ENCODE results near the gene C3orf22. TPM values are rescaled to one million over a fixed set of nuclear protein-coding genes. Genes with fewer than 3 reads are reported as not detected.

The C3orf22 gene
- total RNA-seq, 2 experiments from 2014 or later: not detected

DNA sequence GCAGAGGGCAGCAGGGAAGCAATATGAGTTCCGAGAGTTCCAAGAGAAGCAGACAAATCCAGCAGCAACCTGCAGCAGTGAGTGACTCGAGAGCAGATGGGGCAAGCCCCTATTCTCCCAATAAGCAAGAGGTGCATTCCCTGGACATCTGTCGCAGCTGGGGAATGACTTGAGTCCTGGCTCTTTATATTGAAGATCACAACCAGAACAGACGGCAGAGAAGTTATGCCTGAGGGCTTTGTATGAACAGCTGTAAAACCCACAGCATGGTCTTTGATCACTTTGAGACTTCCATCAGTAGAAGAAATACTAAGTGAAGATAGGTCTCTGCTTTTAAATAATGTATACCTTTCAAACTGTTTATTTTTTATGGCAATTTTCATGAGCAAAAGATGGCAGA is 23.6 kb upstream of the C3orf22 start:
- ATAC-seq (no peak), DNase-seq (no peak)
- Mint-ChIP-seq H3K4me1 (ENCODE audit: low read depth) (no peaks in the 10 kb centered on the region), H3K27me3 (peaks cover 3% of the 10 kb centered on the region), H3K27ac (no peak overlapping the region), H3K36me3 (ENCODE audit: low read depth) (no peaks in the 10 kb centered on the region), H3K4me3 (no peak overlapping the region), H3K9me3 (peaks cover 4% of the 10 kb centered on the region)
- TF ChIP-seq, protein P1, sequence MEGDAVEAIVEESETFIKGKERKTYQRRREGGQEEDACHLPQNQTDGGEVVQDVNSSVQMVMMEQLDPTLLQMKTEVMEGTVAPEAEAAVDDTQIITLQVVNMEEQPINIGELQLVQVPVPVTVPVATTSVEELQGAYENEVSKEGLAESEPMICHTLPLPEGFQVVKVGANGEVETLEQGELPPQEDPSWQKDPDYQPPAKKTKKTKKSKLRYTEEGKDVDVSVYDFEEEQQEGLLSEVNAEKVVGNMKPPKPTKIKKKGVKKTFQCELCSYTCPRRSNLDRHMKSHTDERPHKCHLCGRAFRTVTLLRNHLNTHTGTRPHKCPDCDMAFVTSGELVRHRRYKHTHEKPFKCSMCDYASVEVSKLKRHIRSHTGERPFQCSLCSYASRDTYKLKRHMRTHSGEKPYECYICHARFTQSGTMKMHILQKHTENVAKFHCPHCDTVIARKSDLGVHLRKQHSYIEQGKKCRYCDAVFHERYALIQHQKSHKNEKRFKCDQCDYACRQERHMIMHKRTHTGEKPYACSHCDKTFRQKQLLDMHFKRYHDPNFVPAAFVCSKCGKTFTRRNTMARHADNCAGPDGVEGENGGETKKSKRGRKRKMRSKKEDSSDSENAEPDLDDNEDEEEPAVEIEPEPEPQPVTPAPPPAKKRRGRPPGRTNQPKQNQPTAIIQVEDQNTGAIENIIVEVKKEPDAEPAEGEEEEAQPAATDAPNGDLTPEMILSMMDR (IDR thresholded peaks at IDR 0.05): no peak
- POLR2A ChIA-PET: no interaction called here
- CTCF ChIA-PET: no interaction called here
- intact Hi-C loops (cut with micrococcal nuclease): no loop called here

DNA sequence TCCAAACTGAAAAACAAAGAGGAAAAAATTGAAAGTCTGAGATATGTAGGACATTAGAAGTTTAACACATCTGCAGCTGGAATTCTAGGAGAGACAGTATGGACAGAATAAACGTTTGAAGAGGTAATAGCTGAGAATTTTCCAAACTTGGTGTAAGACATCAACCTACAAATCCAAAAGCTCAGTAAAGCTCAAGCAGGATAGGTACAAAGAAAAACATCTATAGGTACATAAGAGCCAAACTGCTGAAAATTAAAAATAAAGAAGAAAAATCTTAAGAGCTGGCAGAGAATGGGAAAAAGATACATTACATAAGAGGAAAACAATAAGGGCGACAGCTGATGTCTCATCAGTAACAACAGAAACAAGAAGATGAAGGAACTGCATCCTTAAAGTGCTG is 22.8 kb upstream of the C3orf22 start:
- no peak overlapping the region for H3K27ac Mint-ChIP-seq
- CTCF ChIA-PET: no interaction called here

DNA sequence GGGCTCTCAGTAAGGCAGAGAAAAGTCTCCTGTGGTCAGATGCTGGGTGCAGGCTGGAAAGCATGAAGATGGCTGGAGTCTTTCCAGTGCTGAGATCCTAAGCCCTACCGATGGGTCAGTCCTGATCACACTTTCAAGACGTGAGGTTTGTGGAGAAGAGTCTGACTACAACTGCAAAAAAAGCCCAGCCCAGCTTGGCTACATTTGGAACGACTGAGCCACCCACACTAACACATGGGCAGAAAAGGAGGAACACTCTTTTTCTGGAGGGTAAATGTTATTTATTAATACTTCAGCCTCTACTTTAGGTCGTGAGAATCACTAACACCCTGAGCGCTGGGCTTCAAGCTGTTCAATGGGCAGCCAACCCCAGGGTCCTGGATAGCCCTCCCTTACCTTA is 22.0 kb upstream of the C3orf22 start:
- Mint-ChIP-seq H3K4me3 (no peak overlapping the region), H3K36me3 (ENCODE audit: low read depth) (no peaks in the 10 kb centered on the region), H3K27ac (no peak overlapping the region), H3K4me1 (ENCODE audit: low read depth) (no peaks in the 10 kb centered on the region), H3K9me3 (peaks cover 4% of the 10 kb centered on the region), H3K27me3 (peaks cover 3% of the 10 kb centered on the region)
- ChIA-PET POLR2A (no interaction called here), CTCF (no interaction called here)
- DNase-seq (no peak), ATAC-seq (no peak)
- TF ChIP-seq, protein P1 (IDR thresholded peaks at IDR 0.05): no peak
- intact Hi-C loops (cut with micrococcal nuclease): no loop called here

More for the DNA sequence above, 22.8 kb upstream of the C3orf22 start:
- Mint-ChIP-seq H3K4me1 (ENCODE audit: low read depth) (no peaks in the 10 kb centered on the region), H3K9me3 (peaks cover 4% of the 10 kb centered on the region), H3K36me3 (ENCODE audit: low read depth) (no peaks in the 10 kb centered on the region), H3K27me3 (peaks cover 3% of the 10 kb centered on the region), H3K4me3 (no peak overlapping the region)
- TF ChIP-seq, protein P1 (IDR thresholded peaks at IDR 0.05): no peak
- intact Hi-C loops (cut with micrococcal nuclease): no loop called here
- no peak for DNase-seq
- no peak for ATAC-seq
- POLR2A ChIA-PET: no interaction called here

DNA sequence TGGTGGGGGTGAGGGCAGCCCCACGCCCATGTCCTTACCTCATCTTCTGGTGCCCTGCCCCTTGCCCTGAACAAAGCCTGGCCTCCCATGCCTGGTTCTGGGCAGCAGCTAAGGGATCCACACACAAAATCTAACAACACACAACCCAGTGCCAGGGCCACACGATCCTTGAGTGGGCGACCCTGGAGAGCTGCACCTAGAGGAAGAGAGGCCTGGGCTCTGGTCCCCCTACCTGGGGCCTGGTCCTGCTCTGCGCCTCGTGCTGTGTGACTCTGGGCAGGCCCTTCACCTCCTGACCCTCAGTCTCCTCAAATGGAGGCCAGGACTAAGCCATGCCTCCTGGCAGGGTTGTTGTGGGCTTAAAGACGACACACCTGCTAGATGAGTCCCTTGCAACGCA is 20.0 kb upstream of the C3orf22 start:
- H3K4me3 Mint-ChIP-seq: no peak overlapping the region
- CTCF ChIA-PET: no interaction called here
- H3K27ac Mint-ChIP-seq: no peak overlapping the region
- DNase-seq (no peak), ATAC-seq (no peak)
- intact Hi-C loops (cut with micrococcal nuclease): no loop called here
- no peaks in the 10 kb centered on the region for H3K9me3 Mint-ChIP-seq
- peaks cover 3% of the 10 kb centered on the region for H3K27me3 Mint-ChIP-seq
- POLR2A ChIA-PET: no interaction called here
- no peaks in the 10 kb centered on the region for H3K36me3 Mint-ChIP-seq (ENCODE audit: low read depth)
- H3K4me1 Mint-ChIP-seq (ENCODE audit: low read depth): no peaks in the 10 kb centered on the region
- TF ChIP-seq, protein P1 (IDR thresholded peaks at IDR 0.05): no peak

DNA sequence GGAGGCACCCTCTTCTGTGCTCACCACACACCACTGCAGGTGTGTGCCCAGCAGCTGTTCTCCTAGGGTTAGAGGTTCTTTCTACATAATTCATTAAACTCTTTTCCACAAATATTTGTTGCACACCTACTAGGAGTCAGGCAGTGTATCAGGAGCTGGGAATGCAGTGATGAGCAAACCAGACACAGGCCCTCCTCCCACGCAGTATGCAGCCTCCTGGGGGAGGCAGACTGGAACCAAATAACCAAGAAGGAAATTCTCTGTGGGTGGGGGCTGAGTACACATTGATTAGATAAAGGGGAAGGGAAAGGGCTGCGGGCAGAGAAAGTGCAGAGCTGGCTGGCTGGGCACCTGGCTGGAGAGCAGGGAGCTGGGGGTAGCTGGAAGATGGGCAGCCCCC is 18.5 kb upstream of the C3orf22 start:
- CTCF ChIA-PET: interaction anchor here (1.0 kb wide), 1 partner anchor 55 kb away, joined by 4 read pairs; no protein-coding TSS in a partner anchor
- H3K27me3 Mint-ChIP-seq: peaks cover 3% of the 10 kb centered on the region

More for the DNA sequence above, 18.5 kb upstream of the C3orf22 start:
- POLR2A ChIA-PET: no interaction called here
- TF ChIP-seq, protein P1 (IDR thresholded peaks at IDR 0.05): no peak
- H3K4me3 Mint-ChIP-seq: no peak overlapping the region
- H3K4me1 Mint-ChIP-seq (ENCODE audit: low read depth): no peaks in the 10 kb centered on the region
- ATAC-seq (no peak), DNase-seq (no peak)
- no peaks in the 10 kb centered on the region for H3K9me3 Mint-ChIP-seq
- H3K27ac Mint-ChIP-seq: no peak overlapping the region
- H3K36me3 Mint-ChIP-seq (ENCODE audit: low read depth): no peaks in the 10 kb centered on the region
- intact Hi-C loops (cut with micrococcal nuclease): no loop called here
